Activated CD4-positive, alpha-beta T cell treated with anti-CD3 and anti-CD28 coated beads, Interleukin-2, amount 50 U/mL, for 24 hours (primary cell): ENCODE data around the gene SLC35E1.

Experiments
- DNase-seq, 2 donors: peaks; one replicate each; pipeline ENCODE4 v3.0.0-alpha.2; 2020; ENCODE audit warnings: low read depth in 1 of 2, low spot score in 1 of 2

Gene SLC35E1

GRCh38 chr19:16572332-16573211 lies at the start of gene SLC35E1:
Gene SLC35E1, minus strand, starts transcription at chr19:16572415. Its CDS starts 51 bp downstream, at chr19:16572364.
- DNase-seq: peak; percentile 83 to 84

- no peak for DNase-seq
These were observed 49.1 kb upstream of the SLC35E1 start for GRCh38 chr19:16621165-16621800.

- DNase-seq: no peak
These were observed 48.4 kb upstream of the SLC35E1 start for GRCh38 chr19:16620584-16620983.

- no peak for DNase-seq
These were observed 47.8 kb upstream of the SLC35E1 start for GRCh38 chr19:16620018-16620417.

GRCh38 chr19:16619457-16619856 lies 47.2 kb upstream of the SLC35E1 start:
- DNase-seq: no peak

- DNase-seq: no peak
These were observed 46.0 kb upstream of the SLC35E1 start for GRCh38 chr19:16618248-16618647.

GRCh38 chr19:16615808-16616207 lies 43.6 kb upstream of the SLC35E1 start:
- DNase-seq: no peak

GRCh38 chr19:16614941-16615340 lies 42.7 kb upstream of the SLC35E1 start:
- no peak for DNase-seq

- DNase-seq: no peak
These were observed 41.6 kb upstream of the SLC35E1 start for GRCh38 chr19:16613841-16614240.

GRCh38 chr19:16612636-16613035 lies 40.4 kb upstream of the SLC35E1 start:
- DNase-seq: no peak

- no peak for DNase-seq
These were observed 38.9 kb upstream of the SLC35E1 start for GRCh38 chr19:16611121-16611520.

- no peak for DNase-seq
These were observed 37.4 kb upstream of the SLC35E1 start for GRCh38 chr19:16609511-16610200.

GRCh38 chr19:16608290-16608739 lies 36.1 kb upstream of the SLC35E1 start:
- no peak for DNase-seq

- DNase-seq: no peak
These were observed 35.6 kb upstream of the SLC35E1 start for GRCh38 chr19:16607819-16608218.

- no peak for DNase-seq
These were observed 33.4 kb upstream of the SLC35E1 start for GRCh38 chr19:16605553-16605994.

- no peak for DNase-seq
These were observed 32.9 kb upstream of the SLC35E1 start for GRCh38 chr19:16605115-16605514.

- no peak for DNase-seq
These were observed 32.4 kb upstream of the SLC35E1 start for GRCh38 chr19:16604615-16605014.

- no peak for DNase-seq
These were observed 30.9 kb upstream of the SLC35E1 start for GRCh38 chr19:16603090-16603489.

GRCh38 chr19:16601378-16602052 lies 29.3 kb upstream of the SLC35E1 start:
- no peak for DNase-seq

- DNase-seq: no peak
These were observed 28.6 kb upstream of the SLC35E1 start for GRCh38 chr19:16600824-16601223.
